ENCODE measurements around the gene KCNIP3.
"Not testable (repeated sequence)": the region's sequence is repeated elsewhere in the genome, so short reads cannot be mapped to it uniquely, and the experiment has no call there.

The KCNIP3 gene

DNA sequence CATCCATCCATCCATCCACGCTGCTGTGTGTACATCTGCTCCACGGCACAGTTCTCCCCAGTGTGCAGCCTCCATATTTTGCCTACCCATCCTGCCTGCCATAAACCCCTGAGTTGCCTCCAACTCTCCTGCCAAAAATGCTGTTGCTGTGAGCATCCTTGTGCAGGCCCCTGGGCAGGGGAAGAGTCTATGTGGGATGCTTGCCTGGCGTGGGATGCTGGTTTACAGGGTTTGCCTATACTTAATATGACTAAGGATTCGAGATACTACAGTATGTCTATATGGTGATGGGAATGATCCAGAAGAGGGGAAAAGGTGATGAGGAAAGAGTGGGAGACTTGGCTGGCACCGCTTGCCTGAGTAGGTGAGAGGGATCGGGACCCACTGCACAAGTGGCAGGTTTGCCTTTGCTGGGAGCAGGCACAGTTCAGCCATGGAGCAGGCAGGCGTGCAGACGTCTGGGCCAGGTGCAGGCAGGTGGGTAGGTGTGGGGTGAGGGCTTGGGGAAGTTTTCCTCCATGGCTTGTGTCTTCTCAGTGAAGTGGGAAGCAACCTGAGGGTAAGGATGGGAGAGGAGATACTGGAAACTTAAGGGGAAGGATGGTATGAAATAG, 75.2 kb downstream of the KCNIP3 start:
- no peak for DNase-seq (ENCODE audit: low read depth in 2 of 2)

DNA sequence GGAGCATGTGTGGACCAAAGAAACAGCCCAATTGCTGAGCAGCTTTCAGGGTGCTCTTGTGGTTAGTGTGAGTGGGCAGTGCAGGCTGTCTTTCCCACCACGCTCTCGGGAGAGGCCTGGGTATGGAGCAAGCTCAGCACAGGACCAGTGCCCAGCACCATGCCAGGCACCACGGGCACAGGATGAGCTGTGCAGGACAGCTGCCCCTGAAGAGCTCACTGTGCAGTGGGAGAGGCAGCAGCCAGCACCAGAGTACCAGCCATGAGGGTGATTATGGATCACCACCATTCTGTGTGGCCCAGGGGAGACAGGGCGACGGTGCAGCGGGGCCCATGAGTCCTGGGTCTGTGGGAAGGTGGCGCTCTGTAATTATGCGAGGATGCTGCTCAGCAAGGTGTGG, 75.7 kb downstream of the KCNIP3 start:
- DNase-seq (ENCODE audit: low read depth in 2 of 2) = no peak

DNA sequence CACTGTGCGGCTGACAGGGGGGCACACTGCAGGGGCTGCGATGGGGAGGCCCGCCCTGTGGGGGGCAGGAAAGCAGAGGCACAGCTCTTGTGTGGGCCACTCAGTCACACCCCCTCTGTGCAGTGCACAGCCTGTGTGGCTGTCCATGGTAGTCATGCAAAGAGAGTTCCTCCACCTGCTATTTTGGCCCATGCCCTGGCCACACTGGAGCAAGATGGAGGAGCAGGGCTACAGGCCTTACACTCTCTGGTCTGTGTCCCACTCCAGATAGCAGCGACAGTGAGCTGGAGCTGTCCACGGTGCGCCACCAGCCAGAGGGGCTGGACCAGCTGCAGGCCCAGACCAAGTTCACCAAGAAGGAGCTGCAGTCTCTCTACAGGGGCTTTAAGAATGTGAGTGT, 76.9 kb downstream of the KCNIP3 start:
- DNase-seq (ENCODE audit: low read depth in 2 of 2) = no peak

DNA sequence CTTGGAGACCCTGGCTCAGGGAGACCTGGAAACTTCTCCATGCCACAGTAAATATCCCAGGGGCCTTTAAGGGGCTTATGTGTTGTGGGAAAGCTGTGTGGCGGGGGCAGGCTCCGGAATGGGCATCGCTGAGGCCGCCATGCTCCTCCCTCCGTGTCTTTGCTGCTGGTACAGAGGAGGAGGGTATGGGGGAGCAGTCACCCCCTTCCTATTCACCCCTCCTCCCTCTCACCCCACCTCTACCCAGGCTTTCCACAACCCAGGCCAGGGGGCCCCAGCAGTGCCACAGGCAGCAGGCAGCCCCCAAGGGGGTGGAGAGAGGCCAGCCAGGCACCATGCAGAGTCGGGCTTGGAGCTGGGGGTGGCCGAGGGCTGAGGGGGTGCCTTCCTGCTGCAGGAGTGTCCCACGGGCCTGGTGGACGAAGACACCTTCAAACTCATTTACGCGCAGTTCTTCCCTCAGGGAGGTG, 77.3 kb downstream of the KCNIP3 start:
- no peak for DNase-seq (ENCODE audit: low read depth in 2 of 2)

DNA sequence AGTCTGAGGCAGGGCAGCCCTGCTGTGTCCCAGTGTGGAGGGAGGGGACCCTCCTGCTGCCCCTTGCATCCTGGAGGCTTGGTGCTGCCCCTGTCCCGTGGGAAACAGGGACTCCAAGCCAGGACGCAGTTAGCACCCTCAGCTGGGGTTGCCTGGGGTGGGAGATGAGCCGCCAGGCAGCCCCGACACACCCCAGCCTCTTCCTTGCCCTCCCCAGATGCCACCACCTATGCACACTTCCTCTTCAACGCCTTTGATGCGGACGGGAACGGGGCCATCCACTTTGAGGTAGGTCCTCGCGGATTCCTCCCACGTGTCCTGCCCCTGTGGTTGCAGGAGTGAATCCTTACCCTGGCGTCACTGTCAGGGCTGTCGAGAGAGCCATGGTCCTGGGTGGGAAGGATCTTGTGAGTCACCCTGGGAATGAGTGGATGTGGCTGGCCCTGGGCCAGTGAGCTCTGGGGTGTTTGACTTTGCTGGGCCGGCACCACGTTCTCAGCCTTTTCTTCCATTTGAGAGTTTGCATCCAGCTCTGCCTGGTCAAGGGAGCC, 77.8 kb downstream of the KCNIP3 start:
- no peak for DNase-seq (ENCODE audit: low read depth in 2 of 2)

DNA sequence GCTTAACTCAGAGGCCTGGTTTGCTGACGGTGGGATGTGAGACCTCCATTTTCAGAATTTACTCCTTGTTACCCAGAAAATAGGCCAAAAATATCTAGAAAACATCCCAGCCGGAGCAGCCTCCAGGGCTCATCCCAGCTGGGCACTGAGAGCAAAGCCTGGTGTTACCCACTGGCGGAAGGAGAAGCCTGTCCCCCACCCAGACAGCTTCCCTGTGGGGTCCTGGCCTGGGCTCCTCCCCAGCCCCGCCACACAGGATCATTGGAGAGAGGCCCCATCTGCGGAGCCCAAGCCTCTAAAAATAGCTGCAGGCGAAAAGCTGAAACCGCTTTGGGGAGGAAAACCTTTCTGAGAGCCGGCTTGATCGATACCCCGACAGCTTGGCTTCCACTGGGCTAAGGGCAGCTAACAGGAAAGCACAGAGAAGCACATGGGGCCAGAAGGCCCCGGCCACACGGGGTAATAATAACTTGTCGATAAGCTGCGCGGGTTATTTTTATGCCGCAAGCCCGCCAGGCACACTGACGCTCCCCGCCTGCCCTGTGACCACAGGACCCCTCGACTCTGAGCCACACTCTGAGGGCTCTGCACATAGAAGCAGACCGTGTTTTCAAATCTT, 78.5 kb downstream of the KCNIP3 start:
- no peak for DNase-seq (ENCODE audit: low read depth in 2 of 2)

DNA sequence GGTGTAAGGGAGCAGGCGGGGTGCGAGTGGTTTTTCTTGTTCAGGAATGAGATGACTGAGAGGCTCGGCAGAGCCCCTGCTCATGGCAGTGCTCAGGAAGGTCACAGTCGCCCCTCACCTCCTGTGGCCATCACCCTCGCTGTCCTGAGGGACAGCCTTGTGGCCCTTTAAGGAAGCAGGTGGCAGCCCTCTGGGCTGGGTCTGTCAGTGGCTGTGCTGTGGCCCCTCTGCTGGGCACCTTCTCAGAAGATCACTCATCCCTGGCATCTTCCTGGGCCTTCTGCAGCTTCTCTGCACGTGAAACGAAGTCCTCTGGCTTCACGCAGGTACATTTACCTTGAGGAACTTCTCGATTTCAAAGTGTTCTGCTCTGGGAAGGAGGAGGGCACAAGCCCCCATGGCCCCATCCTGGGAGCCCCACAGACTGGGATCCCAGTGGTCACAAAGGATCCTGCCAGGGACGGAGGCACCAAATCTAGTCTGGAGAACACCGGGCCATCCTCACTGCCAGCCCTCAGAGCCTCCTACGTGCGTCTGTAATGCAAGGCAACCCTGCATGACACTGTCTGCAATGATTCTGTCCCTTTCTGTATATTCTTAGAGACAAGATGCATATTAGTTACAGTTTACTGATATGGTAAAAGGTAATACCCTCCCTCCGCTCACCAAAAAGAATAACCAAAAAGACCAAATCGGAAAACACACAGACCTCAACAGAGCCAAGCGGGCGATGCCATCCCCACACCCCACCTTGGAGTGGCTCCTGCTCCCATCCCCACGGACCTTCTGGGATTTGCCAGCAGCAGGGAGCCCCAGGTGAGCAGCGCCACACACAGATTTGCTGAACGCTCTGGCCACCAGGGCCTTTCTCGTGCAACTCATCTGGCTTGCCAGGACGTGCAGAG, 79.4 kb downstream of the KCNIP3 start:
- no peak for DNase-seq (ENCODE audit: low read depth in 2 of 2)

DNA sequence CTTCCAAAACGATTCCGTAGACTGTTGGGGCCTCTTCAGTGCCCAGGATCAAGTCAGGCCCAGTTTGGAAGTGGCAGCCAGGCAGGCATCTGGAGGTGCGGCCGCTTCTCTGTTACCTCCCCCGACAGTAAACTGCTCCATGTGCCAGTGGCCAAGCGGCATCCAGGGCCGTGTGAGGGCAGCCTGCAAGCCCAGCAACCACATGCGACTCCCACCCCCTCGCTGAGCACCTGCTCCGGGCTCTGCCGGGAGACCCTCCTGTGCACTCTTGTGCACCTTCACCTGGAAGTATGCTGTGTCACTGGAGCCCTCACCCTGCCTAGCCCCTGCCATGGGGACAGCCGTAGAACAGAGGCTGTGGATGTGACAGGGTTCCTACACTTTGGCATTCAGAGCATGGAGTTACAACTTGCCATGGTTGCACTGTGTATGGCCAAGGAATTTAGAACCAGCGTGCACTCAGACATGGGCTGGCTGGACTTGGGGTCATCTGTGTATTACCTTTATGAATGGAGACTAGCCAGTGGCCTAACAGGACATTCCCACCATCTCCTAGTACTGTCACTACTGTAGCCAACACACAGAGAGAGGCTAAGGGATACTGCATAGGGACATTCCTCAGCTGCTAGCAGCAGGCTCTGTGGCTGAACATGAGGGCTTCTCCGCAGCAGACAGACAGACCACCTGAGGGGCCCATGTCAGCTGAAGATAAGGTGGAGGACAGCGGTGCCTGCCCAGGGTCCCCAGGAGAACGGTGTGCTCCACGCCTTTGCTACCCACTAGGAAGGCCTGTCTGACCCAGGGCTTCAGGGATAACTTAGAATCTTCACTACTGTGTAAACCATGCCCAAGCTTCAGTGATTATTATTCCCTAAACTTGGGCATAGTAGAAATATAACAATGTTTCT, 80.3 kb downstream of the KCNIP3 start:
- no peak for DNase-seq (ENCODE audit: low read depth in 2 of 2)

DNA sequence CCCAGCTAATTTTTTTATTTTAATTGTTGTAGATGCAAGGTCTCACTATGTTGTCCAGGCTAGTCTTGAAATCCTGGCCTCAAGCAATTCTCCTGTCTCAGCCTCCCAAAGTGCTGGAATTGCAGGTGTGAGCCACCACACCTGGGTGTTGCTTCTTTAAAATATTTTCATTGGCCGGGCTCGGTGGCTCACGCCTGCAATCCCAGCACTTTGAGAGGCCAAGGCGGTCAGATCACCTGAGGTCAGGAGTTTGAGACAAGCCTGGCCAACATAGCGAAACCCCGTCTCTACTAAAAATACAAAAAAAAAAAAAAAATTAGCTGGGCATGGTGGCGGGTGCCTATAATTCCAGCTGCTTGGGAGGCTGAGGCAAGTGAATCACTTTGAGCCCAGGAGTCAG, 81.1 kb downstream of the KCNIP3 start:
- not testable (repeated sequence) for DNase-seq (ENCODE audit: low read depth in 2 of 2)

DNA sequence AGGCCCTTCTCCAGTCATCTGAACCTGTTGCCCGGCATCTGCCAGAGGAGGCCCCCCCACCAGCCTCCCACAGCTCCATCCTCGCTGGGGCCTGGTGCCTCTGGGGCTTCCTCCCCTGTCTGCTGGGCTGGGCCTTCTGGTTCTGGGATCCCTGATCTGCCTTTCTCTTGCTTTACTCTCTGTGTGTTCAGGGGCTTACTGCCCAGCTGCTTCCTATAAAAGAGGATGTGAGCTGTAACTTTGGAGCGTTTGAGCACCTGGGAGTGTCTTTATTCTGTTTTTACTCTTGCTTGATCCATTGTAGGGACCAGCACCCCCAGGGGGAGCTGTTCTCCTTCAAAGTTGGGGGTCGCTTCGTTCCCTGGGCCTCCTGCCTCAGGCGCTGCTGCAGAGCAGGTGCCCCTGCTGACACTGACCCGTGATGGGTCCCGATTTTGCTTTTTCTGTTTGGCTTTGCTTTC, 82.3 kb downstream of the KCNIP3 start:
- no peak for DNase-seq (ENCODE audit: low read depth in 2 of 2)

DNA sequence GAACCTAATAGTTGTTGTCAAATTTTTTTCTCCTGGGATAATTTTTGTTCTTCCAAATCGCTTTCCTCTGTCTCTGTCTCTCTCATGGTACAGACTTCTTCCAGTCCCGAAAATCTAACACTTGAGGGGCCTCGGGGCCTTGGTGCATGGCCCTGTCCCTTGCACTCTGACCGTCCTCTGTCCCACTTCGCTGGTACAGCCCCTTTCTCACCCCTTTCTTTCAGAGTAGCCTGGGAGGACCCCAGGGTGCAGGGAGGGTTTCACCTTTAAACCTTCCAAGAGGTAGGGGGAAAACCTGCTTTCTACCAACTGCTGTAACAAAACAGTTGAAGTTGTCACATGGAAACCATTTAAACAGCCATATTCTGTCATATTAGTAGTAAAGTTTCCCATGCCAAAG, 83.1 kb downstream of the KCNIP3 start:
- DNase-seq (ENCODE audit: low read depth in 2 of 2) = no peak

DNA sequence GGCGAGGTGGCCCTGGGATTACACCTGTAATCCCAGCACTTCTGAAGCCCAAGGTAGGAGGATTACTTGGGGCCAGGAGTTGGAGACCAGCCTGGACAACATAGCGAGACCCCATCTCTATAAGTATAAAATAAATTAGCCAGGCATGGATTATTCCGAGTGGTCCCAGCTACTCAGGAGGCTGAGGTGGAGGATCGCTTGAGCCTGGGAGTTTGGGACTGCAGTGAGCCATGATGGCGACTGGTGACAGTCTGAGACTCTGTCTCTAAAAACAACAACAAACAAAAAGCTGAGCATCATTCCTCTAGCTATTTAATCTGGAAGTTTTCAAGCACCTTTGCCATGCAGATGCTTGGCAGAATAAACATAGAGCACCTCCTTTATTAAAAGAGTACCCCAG, 83.6 kb downstream of the KCNIP3 start:
- DNase-seq (ENCODE audit: low read depth in 2 of 2) = no peak

DNA sequence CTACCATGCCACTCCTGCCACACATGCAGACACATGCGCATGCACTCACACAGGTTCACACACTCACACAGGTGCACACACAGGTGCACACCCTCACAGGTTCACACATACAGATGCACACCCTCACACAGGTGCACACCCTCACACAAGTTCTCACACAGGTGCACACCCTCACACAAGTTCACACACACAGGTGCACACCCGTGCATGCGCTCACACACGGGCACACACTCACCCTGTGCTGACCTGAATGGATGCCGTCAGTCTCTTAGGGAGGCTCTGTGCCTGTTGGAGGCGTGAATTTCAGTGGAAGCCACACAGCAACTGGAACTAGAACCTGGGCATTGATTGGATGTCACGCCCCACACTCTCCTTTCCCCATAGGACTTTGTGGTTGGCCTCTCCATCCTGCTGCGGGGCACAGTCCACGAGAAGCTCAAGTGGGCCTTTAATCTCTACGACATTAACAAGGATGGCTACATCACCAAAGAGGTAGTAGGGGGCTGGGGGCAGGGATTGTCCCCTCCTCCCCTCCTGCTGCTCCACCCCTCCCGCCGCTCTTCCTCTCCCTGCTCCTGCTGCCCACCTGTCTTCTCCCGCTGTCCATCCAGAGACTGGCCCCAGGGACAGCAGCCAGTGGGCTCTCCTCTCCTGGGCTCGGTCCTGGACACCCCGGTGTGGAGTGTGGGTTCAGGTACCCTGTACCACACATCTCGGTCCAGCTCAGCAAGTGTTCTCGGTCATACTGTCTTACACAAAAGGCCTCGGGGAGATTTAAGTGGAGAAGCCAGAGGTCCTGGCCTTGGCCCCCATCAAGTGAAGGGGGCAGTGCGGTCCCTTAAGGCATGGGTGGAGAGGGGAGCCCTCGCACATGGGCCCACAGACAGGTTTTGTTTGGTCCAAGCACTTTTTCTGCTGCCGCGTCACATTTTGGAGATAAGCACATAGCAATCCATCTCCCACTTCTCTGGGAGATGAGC, 84.4 kb downstream of the KCNIP3 start:
- no peak for DNase-seq (ENCODE audit: low read depth in 2 of 2)

DNA sequence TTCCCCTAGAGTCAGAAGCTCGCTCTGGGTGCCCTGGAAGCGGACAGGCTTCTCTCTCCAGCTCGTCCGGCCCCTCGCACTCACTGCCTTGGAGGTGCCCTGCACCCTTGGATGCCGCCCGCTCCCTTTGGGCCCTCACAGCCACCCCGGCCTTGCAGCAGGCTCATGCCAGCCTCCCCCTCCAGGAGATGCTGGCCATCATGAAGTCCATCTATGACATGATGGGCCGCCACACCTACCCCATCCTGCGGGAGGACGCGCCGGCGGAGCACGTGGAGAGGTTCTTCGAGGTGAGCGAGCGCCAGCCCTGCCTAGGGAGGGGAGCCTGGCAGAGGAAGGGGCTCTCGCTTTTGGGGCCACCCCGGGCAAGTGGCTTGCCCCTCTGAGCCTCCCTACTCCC, 85.0 kb downstream of the KCNIP3 start:
- DNase-seq (ENCODE audit: low read depth in 2 of 2) = no peak

DNA sequence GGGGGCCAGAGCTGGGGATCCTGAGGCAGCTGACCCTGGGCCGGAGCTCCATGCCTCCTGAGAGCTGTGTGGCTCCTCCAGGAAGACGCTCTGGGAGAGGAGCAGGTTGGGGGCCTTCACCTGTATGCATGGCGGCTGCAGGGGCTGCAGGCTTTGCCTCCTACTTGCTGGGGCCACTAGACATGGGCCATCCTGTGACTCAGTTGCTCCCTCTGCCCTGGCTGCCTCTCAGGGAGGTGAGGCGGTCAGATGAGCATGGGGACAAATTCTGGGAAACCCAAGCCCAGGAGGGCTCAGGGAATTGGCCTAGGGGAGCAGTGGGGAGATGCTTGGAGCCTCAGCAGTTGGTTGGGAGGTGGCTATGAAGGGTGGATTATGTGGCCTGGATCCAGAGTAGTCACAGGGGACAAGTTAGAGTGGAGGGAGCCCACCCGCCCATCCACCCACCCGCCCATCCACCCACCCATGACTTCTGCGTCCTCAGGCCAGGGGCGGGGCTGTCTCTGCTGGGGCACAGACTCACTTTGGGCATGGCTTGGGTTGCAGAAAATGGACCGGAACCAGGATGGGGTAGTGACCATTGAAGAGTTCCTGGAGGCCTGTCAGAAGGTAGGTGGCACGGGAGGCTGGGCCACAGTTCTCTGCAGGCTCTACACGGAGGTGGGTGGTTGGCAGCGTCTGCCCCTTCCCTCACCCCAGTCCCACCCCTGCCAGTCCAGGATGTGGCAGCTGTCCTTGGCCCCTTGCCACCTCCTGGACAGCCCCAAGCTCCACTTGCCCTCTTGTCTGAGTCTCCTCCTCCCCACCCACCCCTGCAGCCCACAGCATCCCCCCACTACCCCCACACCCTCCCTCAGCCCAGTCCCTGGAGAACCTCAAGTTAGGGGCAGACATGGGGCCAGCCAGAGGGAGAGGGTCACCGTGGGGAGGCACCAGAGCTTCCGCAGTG, 85.8 kb downstream of the KCNIP3 start:
- DNase-seq (ENCODE audit: low read depth in 2 of 2) = no peak

DNA sequence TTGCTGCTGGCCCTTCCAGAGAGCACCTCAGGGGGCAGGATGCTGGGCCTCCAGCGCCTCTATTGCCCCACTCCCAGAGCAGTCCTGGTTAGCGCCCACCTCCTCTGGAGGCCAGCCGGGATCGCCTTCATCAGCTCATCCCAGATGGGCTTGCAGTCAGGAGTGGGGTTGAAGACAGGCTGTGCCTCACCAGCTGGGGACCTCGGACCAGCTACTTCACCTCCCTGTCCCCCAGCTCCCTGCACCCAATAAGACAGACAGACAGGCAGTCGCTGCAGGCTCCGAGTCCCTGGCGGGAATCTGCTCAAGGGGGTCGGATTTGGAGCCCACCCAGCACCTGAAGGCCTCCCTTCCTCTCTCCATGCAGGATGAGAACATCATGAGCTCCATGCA, 86.5 kb downstream of the KCNIP3 start:
- no peak for DNase-seq (ENCODE audit: low read depth in 2 of 2)

DNA sequence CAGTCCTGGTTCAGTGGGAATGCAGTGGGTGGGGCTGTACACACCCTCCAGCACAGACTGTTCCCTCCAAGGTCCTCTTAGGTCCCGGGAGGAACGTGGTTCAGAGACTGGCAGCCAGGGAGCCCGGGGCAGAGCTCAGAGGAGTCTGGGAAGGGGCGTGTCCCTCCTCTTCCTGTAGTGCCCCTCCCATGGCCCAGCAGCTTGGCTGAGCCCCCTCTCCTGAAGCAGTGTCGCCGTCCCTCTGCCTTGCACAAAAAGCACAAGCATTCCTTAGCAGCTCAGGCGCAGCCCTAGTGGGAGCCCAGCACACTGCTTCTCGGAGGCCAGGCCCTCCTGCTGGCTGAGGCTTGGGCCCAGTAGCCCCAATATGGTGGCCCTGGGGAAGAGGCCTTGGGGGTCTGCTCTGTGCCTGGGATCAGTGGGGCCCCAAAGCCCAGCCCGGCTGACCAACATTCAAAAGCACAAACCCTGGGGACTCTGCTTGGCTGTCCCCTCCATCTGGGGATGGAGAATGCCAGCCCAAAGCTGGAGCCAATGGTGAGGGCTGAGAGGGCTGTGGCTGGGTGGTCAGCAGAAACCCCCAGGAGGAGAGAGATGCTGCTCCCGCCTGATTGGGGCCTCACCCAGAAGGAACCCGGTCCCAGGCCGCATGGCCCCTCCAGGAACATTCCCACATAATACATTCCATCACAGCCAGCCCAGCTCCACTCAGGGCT, 87.9 kb downstream of the KCNIP3 start:
- DNase-seq (ENCODE audit: low read depth in 2 of 2) = no peak

DNA sequence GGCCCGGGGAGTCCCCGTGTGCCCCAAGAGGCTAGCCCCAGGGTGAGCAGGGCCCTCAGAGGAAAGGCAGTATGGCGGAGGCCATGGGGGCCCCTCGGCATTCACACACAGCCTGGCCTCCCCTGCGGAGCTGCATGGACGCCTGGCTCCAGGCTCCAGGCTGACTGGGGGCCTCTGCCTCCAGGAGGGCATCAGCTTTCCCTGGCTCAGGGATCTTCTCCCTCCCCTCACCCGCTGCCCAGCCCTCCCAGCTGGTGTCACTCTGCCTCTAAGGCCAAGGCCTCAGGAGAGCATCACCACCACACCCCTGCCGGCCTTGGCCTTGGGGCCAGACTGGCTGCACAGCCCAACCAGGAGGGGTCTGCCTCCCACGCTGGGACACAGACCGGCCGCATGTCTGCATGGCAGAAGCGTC, 88.4 kb downstream of the KCNIP3 start:
- DNase-seq (ENCODE audit: low read depth in 2 of 2) = no peak
